H9 (cell line): ENCODE measurements around the gene INSR. TPM values are rescaled to one million over a fixed set of nuclear protein-coding genes. Genes with fewer than 3 reads are reported as not detected.

Source experiments
- DNase-seq: peaks from one replicate; pipeline ENCODE4 v3.0.0-alpha.2; 2017
- H2AFZ ChIP-seq: one replicate; pipeline ENCODE4 v1.6.1; 2013; ENCODE audit warnings: mild to moderate bottlenecking, low read length, control low read depth, moderate library complexity
- H2AK5ac ChIP-seq: 2 replicates; pipeline ENCODE4 v1.6.1; 2013; ENCODE audit warnings: low read length, control low read depth, mixed read lengths; ENCODE audit not compliant: insufficient read length
- H2BK120ac ChIP-seq: one replicate; pipeline ENCODE4 v1.6.1; 2013; ENCODE audit warnings: low read depth, mild to moderate bottlenecking, low read length, control low read depth, inconsistent platforms; ENCODE audit not compliant: poor library complexity, severe bottlenecking
- H2BK12ac ChIP-seq: 2 replicates; pipeline ENCODE4 v1.6.1; 2013; ENCODE audit warnings: low read length, control low read depth, mixed read lengths, low read depth; ENCODE audit not compliant: insufficient read length
- H2BK15ac ChIP-seq: 2 replicates; pipeline ENCODE4 v1.6.1; 2013; ENCODE audit warnings: low read depth, low read length, control low read depth
- H2BK20ac ChIP-seq: one replicate; pipeline ENCODE4 v1.6.1; 2013; ENCODE audit warnings: low read depth, mild to moderate bottlenecking, low read length, control low read depth, inconsistent platforms; ENCODE audit not compliant: poor library complexity, severe bottlenecking
- H2BK5ac ChIP-seq: 2 replicates; pipeline ENCODE4 v1.6.1; 2013; ENCODE audit warnings: low read length, control low read depth, mixed read lengths; ENCODE audit not compliant: insufficient read length
- H3K14ac ChIP-seq: 2 replicates; pipeline ENCODE4 v1.6.1; 2013; ENCODE audit warnings: low read length, control low read depth; ENCODE audit not compliant: insufficient read depth
- H3K18ac ChIP-seq: 2 replicates; pipeline ENCODE4 v1.6.1; 2013; ENCODE audit warnings: low read depth, mild to moderate bottlenecking, mixed read lengths, low read length, control low read depth; ENCODE audit not compliant: insufficient read length
- H3K23ac ChIP-seq: 2 replicates; pipeline ENCODE4 v1.6.1; 2013; ENCODE audit warnings: low read length, control low read depth, mixed read lengths, low read depth; ENCODE audit not compliant: insufficient read length
- H3K23me2 ChIP-seq: 2 replicates; pipeline ENCODE4 v1.6.1; 2013; ENCODE audit warnings: low read depth, mild to moderate bottlenecking, mixed read lengths, low read length, control low read depth; ENCODE audit not compliant: insufficient read length, poor library complexity, severe bottlenecking
- H3K27ac ChIP-seq: 2 replicates; pipeline ENCODE4 v1.5.1; 2013; ENCODE audit warnings: low read length, control low read depth, mixed read lengths, low read depth; ENCODE audit not compliant: insufficient read length
- H3K27me3 ChIP-seq: 2 replicates; pipeline ENCODE4 v1.6.1; 2013; ENCODE audit warnings: low read length, control low read depth, inconsistent platforms; ENCODE audit not compliant: insufficient read depth
- H3K4ac ChIP-seq: 2 replicates; pipeline ENCODE4 v1.6.1; 2013; ENCODE audit warnings: low read depth, mild to moderate bottlenecking, control low read depth, inconsistent platforms, low read length, moderate library complexity
- H3K4me1 ChIP-seq: 2 replicates; pipeline ENCODE4 v1.6.1; 2013; ENCODE audit warnings: low read length, control low read depth, inconsistent platforms; ENCODE audit not compliant: insufficient read depth
- H3K4me2 ChIP-seq: 2 replicates; pipeline ENCODE4 v1.6.1; 2013; ENCODE audit warnings: low read length, control low read depth, mixed read lengths; ENCODE audit not compliant: insufficient read length, insufficient read depth
- H3K56ac ChIP-seq: 2 replicates; pipeline ENCODE4 v1.6.1; 2013; ENCODE audit warnings: low read depth, mild to moderate bottlenecking, mixed read lengths, low read length, control low read depth; ENCODE audit not compliant: insufficient read length
- H3K79me1 ChIP-seq: 2 replicates; pipeline ENCODE4 v1.6.1; 2013; ENCODE audit warnings: low read depth, mild to moderate bottlenecking, moderate library complexity, low read length, control low read depth, inconsistent platforms; ENCODE audit not compliant: insufficient read depth, poor library complexity, severe bottlenecking
- H3K79me2 ChIP-seq: 2 replicates; pipeline ENCODE4 v1.6.1; 2013; ENCODE audit warnings: low read length, control low read depth, inconsistent platforms; ENCODE audit not compliant: insufficient read depth
- H3K9ac ChIP-seq: 2 replicates; pipeline ENCODE4 v1.6.1; 2013; ENCODE audit warnings: low read length, control low read depth, mixed read lengths; ENCODE audit not compliant: insufficient read length; ENCODE audit errors: extremely low read depth
- H3K9me3 ChIP-seq: one replicate; pipeline ENCODE4 v1.6.1; 2013; ENCODE audit warnings: low read depth, low read length, inconsistent platforms; ENCODE audit not compliant: control insufficient read depth
- H3T11ph ChIP-seq: one replicate; pipeline ENCODE4 v1.6.1; 2013; ENCODE audit warnings: mild to moderate bottlenecking, low read length, control low read depth, inconsistent platforms
- H4K20me1 ChIP-seq: one replicate; pipeline ENCODE4 v1.6.1; 2013; ENCODE audit not compliant: control insufficient read depth, insufficient read length, insufficient read depth
- H4K5ac ChIP-seq: 2 replicates; pipeline ENCODE4 v1.6.1; 2013; ENCODE audit warnings: low read depth, mild to moderate bottlenecking, mixed read lengths, low read length, control low read depth; ENCODE audit not compliant: insufficient read length
- H4K8ac ChIP-seq: replicated peaks from 2 replicates; pipeline ENCODE4 v1.6.1; 2013; ENCODE audit warnings: low read length, control low read depth, mixed read lengths, low read depth; ENCODE audit not compliant: insufficient read length
- H4K91ac ChIP-seq: 2 replicates; pipeline ENCODE4 v1.6.1; 2013; ENCODE audit warnings: low read depth, mild to moderate bottlenecking, moderate library complexity, mixed read lengths, low read length, control low read depth; ENCODE audit not compliant: insufficient read length
- H3K27ac Mint-ChIP-seq, 3 experiments: 2 replicates in 2 of 3; 3 replicates in 1 of 3; pipeline ENCODE4 v1.8.0; 2020 to 2021; ENCODE audit warnings: mixed read lengths in 3 of 3, mild to moderate bottlenecking in 1 of 3, moderate library complexity in 1 of 3
- H3K27me3 Mint-ChIP-seq: 2 replicates; pipeline ENCODE4 v1.8.0; 2021; ENCODE audit warnings: low read depth, mild to moderate bottlenecking, moderate library complexity, mixed read lengths
- H3K36me3 Mint-ChIP-seq, 3 experiments: 2 replicates in 2 of 3; 3 replicates in 1 of 3; pipeline ENCODE4 v1.8.0; 2020 to 2021; ENCODE audit warnings: low read depth in 3 of 3, mixed read lengths in 3 of 3; ENCODE audit not compliant: insufficient read depth in 1 of 3
- H3K4me1 Mint-ChIP-seq, 2 experiments: 2 replicates each; pipeline ENCODE4 v1.8.0; 2020; ENCODE audit warnings: mixed read lengths in 2 of 2
- H3K4me3 Mint-ChIP-seq, 2 experiments: 2 replicates in 1 of 2; 3 replicates in 1 of 2; pipeline ENCODE4 v1.8.0; 2020 to 2021; ENCODE audit warnings: mild to moderate bottlenecking in 2 of 2, mixed read lengths in 2 of 2, moderate library complexity in 1 of 2
- H3K9me3 Mint-ChIP-seq, 2 experiments: 2 replicates in 1 of 2; 3 replicates in 1 of 2; pipeline ENCODE4 v1.8.0; 2020; ENCODE audit warnings: mild to moderate bottlenecking in 2 of 2, mixed read lengths in 2 of 2, moderate library complexity in 1 of 2
- WGBS: extraction: QIAGEN DNeasy Blood & Tissue Kit; methylation state at CpG from one replicate; pipeline ENCODE4 v1.1.7; 2013; ENCODE audit warnings: missing lambda C conversion rate, low lambda C conversion rate, mixed read lengths; ENCODE audit not compliant: insufficient read length; ENCODE audit errors: extremely low coverage; 5-methylcytosine and 5-hydroxymethylcytosine counted together
- total RNA-seq: library from RNA; stranded (reverse); gene quantifications from 2 replicates; pipeline ENCODE4 v1.2.1, GENCODE V29; 2021
- TF ChIP-seq, protein P1 (sequence below): fragments of 200-600 bp; sonication (generic); conservative IDR thresholded peaks from 3 replicates; pipeline ENCODE4 v1.8.0; 2021; ENCODE audit warnings: antibody characterized with exemption, mild to moderate bottlenecking

Gene INSR
- total RNA-seq, 1 experiment from 2014 or later, result 39.8 TPM

DNA sequence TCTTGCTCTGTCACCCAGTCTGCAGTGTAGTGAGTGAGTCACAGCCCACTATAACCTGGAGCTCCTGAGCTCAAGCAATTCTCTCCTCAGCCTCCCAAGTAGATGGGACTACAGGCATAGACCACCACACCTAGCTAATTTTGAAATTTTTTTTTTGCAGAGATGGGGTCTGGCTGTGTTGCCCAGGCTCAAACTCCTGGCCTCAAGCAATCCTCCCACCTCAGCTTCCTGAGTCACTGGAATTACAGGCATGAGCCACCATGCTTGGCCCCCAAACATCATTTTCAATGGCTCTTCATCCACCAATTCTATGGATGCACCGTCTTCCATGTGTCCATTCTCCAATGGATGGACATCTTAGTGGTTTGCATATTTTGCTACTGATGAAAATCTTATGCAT lies 155.8 kb downstream of the INSR start:
- Histone ChIP-seq H3K23ac (no peak overlapping the region), H2BK20ac (no peak overlapping the region), H2BK12ac (no peak overlapping the region), H4K5ac (no peak overlapping the region), H2BK5ac (no peak overlapping the region), H3K18ac (no peak overlapping the region), H4K91ac (no peak overlapping the region), H3K9me3 (no peaks in the 10 kb centered on the region), H3K4me1 (no peaks in the 10 kb centered on the region; the same call in 1 of the 2 replicates), H3K14ac (no peak overlapping the region), H4K8ac (no peak overlapping the region), H3K4ac (no peak overlapping the region), H3K27me3 (no peaks in the 10 kb centered on the region), H4K20me1 (no peaks in the 10 kb centered on the region), H3K4me2 (no peak overlapping the region), H3K79me2 (no peaks in the 10 kb centered on the region), H2BK15ac (no peak overlapping the region), H2AK5ac (no peak overlapping the region), H3T11ph (no peak overlapping the region), H2BK120ac (no peak overlapping the region), H3K27ac (no peak overlapping the region), H3K9ac (no peak overlapping the region), H3K79me1 (no peaks in the 10 kb centered on the region), H3K56ac (no peak overlapping the region), H3K23me2 (no peaks in the 10 kb centered on the region), H2AFZ (no peak overlapping the region)
- no CpG with 5 or more reads among the region's 1 CpG for WGBS
- H3K27me3 Mint-ChIP-seq, result no peaks in the 10 kb centered on the region
- H3K4me1 Mint-ChIP-seq, result no peaks in the 10 kb centered on the region
- H3K9me3 Mint-ChIP-seq, result peaks cover 2 to 6% of the 10 kb centered on the region in 2 experiments; a peak in 3 of 5 replicates
- H3K4me3 Mint-ChIP-seq, result no peak overlapping the region
- H3K27ac Mint-ChIP-seq, result no peak overlapping the region
- no peak for DNase-seq
- H3K36me3 Mint-ChIP-seq, result peaks cover 21 to 58% (median 48%) of the 10 kb centered on the region in 3 experiments
- TF ChIP-seq, protein P1, sequence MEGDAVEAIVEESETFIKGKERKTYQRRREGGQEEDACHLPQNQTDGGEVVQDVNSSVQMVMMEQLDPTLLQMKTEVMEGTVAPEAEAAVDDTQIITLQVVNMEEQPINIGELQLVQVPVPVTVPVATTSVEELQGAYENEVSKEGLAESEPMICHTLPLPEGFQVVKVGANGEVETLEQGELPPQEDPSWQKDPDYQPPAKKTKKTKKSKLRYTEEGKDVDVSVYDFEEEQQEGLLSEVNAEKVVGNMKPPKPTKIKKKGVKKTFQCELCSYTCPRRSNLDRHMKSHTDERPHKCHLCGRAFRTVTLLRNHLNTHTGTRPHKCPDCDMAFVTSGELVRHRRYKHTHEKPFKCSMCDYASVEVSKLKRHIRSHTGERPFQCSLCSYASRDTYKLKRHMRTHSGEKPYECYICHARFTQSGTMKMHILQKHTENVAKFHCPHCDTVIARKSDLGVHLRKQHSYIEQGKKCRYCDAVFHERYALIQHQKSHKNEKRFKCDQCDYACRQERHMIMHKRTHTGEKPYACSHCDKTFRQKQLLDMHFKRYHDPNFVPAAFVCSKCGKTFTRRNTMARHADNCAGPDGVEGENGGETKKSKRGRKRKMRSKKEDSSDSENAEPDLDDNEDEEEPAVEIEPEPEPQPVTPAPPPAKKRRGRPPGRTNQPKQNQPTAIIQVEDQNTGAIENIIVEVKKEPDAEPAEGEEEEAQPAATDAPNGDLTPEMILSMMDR, result no peak
